Measurements from ENCODE around the gene CRIP1.
A peak's percentile ranks its signal among the peaks of the same experiment; 100 is the strongest.

CRIP1 gene

DNA sequence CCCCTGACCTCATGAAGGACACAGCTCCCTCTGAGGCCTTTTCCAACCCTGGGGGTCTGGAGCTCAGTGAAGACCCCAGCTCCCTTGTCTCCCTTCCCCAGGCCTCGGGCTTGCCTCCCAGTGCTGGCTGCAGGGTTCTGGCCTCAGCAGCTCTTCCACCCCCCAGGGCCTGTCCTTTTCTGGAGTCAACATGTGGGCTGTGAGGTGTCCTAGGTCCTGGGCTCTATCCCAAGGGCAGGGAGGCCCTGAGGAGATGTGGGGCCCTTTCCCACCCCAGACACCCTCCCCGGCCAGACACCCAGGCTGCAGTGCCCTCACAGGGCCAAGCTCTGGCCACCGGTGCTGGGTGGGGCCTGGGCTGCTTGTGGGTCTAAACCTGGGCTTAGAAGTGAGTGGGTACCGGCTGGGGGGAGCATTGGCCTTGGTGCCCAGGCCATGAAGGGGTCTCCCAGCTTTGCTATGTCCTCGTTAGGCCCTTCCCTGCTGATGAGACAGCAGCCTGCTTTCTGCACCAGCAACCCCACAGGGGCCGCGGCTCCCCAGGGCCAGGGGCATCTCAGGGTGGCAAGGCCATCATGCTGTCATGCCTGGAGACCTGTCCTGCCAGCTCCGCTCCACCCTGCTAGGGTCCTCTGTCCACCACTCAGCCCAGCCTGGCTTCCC is 14.7 kb upstream of the CRIP1 start:
- FAIRE-seq = no peak
- TF ChIP-seq, protein P1, sequence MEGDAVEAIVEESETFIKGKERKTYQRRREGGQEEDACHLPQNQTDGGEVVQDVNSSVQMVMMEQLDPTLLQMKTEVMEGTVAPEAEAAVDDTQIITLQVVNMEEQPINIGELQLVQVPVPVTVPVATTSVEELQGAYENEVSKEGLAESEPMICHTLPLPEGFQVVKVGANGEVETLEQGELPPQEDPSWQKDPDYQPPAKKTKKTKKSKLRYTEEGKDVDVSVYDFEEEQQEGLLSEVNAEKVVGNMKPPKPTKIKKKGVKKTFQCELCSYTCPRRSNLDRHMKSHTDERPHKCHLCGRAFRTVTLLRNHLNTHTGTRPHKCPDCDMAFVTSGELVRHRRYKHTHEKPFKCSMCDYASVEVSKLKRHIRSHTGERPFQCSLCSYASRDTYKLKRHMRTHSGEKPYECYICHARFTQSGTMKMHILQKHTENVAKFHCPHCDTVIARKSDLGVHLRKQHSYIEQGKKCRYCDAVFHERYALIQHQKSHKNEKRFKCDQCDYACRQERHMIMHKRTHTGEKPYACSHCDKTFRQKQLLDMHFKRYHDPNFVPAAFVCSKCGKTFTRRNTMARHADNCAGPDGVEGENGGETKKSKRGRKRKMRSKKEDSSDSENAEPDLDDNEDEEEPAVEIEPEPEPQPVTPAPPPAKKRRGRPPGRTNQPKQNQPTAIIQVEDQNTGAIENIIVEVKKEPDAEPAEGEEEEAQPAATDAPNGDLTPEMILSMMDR (IDR thresholded peaks at IDR 0.05; ENCODE audit: insufficient read depth, missing control alignments) = no peak
- DNase-seq (ENCODE audit: insufficient read length, low spot score) = no peak

DNA sequence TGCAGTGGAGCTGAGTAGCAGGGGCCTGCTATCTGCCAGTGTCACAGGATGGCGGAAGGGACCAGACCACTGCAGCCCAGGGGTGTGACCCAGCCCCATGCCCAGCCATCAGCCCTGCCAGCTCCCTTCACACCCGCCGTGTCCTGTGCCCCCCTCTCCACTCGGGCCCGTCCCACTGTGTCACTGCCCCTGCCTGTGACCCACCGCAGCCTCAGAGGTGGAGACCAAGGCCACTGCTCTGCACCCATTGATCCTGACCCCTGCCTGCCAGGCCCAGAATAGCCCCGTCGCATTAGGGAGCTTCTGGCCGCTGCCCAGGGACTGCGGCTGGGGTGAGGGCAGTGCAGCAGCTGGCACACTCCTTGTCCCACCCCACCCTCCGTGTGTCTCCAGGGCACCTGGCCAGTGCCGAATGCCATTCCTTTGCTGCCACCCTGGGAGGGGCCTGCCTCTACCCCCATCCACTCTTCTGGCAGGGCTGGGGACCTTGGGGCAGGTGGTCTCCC is 14.1 kb upstream of the CRIP1 start:
- TF ChIP-seq, protein P1 (IDR thresholded peaks at IDR 0.05; ENCODE audit: insufficient read depth, missing control alignments) = no peak
- FAIRE-seq (no peak), DNase-seq (ENCODE audit: insufficient read length, low spot score) (no peak)

DNA sequence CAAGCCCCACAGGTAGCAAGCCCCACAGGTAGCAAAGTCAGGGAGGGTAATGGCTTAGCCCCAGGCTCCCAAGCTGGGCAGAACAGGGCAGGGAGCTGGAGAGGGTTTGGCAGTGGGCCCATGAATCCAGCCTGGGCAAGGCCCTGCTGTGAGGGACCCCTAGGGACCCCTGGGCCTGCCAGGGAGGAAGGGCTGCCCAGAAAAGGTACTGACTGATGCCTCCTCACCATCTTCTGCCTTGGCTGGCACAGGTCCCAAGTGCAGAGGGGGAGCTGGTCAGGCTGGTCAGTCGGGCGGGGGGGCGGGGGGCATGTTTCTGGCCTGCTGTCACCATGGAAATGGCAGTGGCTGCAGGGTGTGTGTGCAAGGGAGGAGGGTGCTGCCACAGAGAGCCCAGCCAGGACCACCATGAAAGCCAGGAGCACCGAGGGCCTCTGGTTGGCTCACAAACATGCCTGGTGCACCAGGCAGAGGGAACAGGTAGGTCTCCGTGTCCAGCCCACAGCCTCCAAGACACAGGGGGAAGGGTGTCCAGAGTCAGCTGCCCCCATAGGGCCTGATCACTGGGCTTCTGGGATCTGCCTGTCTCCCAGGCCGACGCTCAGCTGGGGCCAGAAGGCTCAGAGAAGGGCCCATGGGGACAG is 13.5 kb upstream of the CRIP1 start:
- DNase-seq (ENCODE audit: insufficient read length, low spot score) = no peak
- TF ChIP-seq, protein P1 (IDR thresholded peaks at IDR 0.05; ENCODE audit: insufficient read depth, missing control alignments) = no peak
- no peak for FAIRE-seq

DNA sequence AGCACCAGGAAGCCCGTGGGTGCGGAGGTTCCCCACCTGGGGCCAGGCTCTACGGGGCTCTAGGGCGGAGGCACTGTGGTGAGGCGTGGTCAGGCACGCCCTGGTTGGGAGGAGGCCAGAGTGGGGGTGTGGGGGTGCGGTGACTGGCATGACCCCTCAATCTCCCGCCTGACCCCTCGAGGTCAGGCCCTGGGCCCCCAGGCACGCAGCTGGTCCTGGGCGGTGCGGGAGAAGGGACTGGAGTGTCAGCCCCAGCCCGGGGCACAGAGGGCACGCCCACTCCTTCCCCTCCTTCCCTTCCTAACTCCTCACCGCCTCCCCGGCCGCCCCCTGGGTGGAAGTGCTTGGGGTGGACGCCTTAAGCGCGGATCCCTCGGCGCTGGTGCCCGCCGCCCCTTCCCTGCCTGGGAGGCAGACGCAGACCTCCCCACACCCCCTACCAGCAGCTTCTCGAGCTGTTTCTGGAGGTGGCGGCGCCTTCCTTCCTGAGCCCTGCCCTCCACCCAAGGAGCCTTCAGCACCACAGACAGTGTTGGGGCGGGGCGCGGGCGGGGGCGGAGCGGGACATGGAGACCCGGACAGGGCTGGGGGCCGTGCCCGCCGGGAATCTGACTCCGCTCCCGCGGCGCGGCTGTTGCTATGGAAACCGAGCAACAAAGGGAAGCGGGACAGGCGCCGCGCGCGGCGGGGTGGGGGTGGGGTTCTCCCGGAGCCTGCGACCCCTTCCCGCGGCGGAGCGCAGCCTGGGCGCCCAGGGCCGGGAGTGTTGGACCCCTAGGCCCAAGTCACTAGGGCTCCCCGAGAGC is 12.8 kb upstream of the CRIP1 start:
- TF ChIP-seq, protein P1 (IDR thresholded peaks at IDR 0.05; ENCODE audit: insufficient read depth, missing control alignments) = no peak
- no peak for FAIRE-seq
- peak; percentile 95 for DNase-seq (ENCODE audit: insufficient read length, low spot score)

DNA sequence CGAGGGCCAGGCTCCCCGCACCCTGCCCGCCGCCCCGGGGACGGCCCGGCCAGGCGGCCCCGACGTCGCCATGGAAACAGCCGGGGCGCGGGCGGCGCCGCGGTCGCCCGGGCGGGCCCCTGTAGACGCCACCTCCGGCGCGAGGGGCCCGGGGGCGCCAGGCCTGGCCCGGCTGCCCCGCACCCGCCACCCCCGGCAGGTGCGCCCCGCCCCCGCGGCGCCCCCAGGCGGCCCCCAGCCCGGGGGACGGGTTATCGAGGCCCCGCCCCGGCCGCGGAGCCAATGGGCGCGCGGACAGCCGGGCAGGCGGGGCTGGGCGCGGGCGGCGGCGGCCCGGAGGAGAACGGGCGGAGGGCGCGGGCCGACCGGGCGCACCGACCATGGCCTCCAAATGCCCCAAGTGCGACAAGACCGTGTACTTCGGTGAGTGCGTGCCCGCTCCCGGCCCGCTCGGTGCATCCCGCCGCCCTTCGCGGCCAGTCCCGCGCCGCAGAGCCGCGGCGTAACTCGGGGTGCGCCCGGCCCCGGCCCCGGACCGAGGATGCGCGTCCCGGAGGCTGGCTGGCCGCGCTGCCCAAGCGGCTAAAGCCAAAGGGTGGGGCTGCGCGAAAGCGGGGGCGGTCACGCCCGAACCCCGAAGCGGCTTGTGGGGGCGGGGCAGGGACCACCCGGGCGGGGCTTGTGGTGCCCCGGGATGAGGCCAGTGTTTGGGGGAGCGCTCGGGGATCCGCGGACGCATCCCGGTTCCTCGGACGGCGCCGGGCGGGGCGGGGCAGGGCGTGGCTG is 12.0 kb upstream of the CRIP1 start, which contains the start of gene CRIP2:
Gene CRIP2, plus strand, starts transcription at position 339 of the 786 bp plus-strand sequence. Its CDS starts 42 bp downstream, at position 381.
- DNase-seq (ENCODE audit: insufficient read length, low spot score) (peak; percentile 95), FAIRE-seq (no peak)
- TF ChIP-seq, protein P1 (IDR thresholded peaks at IDR 0.05; ENCODE audit: insufficient read depth, missing control alignments) = no peak

DNA sequence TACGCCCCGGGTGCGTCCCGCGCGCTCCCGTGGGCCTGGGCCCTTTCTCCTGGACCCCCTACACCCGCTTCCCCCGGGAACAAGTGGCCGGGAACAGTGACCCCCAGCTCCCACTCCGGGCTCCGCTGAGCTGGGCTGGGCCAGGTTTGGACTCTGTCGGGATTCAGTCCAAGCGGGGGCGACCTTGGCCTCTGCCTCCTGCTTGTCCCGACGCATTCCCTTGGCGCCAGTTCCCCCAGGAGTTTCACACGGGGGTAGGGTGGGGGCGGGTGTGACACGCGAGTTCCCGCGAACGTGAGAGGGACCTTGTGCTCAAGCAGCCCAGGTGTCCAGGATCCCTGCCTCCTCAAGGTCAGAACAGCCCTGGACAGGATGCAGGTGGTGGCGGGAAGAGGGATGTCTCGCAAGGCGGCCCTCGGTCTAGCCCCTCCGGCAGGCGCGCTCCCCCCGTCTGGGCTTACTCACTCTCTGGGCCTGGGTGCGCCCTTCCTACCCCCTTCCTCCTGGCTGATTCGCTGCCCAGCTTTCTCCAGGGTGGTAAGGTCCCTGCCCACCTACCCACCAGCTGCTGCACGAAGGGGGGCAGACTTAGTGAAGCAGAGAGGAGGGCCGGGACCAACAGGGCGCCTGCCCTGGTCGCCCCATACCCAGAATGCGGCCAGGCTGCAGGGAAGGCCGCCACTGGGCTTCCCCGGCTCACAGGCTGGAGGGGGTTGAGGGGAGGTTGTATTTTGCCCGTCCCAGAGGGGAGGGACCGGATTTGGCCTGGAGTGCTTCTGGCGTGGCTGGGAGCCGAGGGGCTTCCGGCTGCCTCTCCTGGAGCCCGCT is 11.2 kb upstream of the CRIP1 start:
- FAIRE-seq (no peak), DNase-seq (ENCODE audit: insufficient read length, low spot score) (no peak)
- TF ChIP-seq, protein P1 (IDR thresholded peaks at IDR 0.05; ENCODE audit: insufficient read depth, missing control alignments) = no peak

Data from D721Med (cell line).